ENCODE results near the gene IL20RA.

Gene IL20RA

DNA sequence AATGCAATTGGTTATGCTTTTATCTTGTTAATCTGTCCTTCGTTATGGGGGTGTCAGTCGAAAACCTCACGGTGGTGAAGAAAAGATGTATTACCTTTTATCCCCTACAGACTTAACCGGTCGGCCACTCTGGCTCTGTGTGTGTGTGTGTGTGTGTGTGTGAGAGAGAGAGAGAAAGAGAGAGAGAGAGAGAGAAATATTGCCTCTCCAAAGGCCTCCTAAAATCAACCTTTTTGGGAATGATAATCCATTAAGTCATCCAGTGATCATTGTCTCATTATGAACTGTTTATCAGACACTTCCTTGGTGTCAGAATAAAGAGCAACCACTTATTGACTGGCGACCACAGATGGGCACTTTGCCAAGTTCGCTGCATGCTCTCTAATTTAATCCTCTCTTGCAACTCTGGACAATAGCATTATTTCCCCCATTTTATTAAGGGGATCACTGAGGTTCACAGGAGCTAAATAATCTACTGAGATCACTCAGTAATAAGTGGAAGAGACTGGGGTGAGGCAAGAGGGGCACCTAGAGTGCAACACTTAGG lies 92.0 kb downstream of the IL20RA start:
- H3K27ac ChIP-seq = no peak overlapping the region
- no peaks in the 10 kb centered on the region for H3K9me3 ChIP-seq (ENCODE audit: control insufficient read depth, low read length)
- no peaks in the 10 kb centered on the region for H3K27me3 ChIP-seq (ENCODE audit: control insufficient read depth, insufficient read depth, low read length)
- no peak overlapping the region for H3K4me2 ChIP-seq (ENCODE audit: low read length)
- no peaks in the 10 kb centered on the region for H3K4me1 ChIP-seq
- no peaks in the 10 kb centered on the region for H3K79me2 ChIP-seq
- TF ChIP-seq, protein P1, sequence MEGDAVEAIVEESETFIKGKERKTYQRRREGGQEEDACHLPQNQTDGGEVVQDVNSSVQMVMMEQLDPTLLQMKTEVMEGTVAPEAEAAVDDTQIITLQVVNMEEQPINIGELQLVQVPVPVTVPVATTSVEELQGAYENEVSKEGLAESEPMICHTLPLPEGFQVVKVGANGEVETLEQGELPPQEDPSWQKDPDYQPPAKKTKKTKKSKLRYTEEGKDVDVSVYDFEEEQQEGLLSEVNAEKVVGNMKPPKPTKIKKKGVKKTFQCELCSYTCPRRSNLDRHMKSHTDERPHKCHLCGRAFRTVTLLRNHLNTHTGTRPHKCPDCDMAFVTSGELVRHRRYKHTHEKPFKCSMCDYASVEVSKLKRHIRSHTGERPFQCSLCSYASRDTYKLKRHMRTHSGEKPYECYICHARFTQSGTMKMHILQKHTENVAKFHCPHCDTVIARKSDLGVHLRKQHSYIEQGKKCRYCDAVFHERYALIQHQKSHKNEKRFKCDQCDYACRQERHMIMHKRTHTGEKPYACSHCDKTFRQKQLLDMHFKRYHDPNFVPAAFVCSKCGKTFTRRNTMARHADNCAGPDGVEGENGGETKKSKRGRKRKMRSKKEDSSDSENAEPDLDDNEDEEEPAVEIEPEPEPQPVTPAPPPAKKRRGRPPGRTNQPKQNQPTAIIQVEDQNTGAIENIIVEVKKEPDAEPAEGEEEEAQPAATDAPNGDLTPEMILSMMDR (IDR thresholded peaks at IDR 0.05) = no peak
- H3K9ac ChIP-seq = no peak overlapping the region
- no peaks in the 10 kb centered on the region for H3K36me3 ChIP-seq (ENCODE audit: control insufficient read depth, insufficient read depth, low read length)
- no peak overlapping the region for H2AFZ ChIP-seq
- H3K4me3 ChIP-seq (ENCODE audit: low read depth, low read length) = no peak overlapping the region

DNA sequence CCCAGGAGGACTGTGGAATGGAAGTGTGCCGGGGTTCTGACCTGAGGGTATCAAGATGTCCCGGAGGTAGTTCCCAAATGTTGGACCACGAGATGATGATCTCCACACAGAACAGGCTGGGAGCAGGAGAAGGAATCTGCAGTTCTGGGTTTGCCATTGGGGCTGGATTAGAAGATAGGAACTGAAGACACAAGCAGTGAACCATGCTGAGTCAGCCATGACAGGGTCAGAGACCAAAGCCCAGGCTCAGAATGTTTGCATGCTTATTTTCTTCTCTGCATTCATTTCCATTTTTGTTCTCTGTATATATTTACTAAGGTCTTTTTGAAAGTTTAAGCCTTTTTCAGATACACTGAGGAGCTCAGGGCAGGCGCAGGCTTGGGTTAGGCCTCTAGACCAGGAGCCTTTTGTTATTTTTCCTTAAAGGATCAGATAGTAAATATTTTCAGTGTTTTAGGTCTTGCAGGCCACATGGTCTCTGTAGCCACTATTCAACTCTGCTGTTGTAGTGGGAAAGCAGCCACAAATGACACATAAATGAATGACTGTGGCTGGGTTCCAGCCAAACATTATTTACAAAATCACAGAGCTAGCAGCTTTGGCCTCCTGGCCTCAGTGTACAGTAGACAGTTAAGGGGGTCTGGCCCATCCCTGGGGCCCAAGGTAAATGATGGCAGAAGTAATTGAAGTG lies 94.2 kb downstream of the IL20RA start:
- H3K4me3 ChIP-seq (ENCODE audit: low read depth, low read length) = no peak overlapping the region
- no peaks in the 10 kb centered on the region for H3K27me3 ChIP-seq (ENCODE audit: control insufficient read depth, insufficient read depth, low read length)
- H3K27ac ChIP-seq = no peak overlapping the region
- no peak overlapping the region for H3K9ac ChIP-seq
- no peak overlapping the region for H2AFZ ChIP-seq
- no peak overlapping the region for H3K4me2 ChIP-seq (ENCODE audit: low read length)
- H3K36me3 ChIP-seq (ENCODE audit: control insufficient read depth, insufficient read depth, low read length) = no peaks in the 10 kb centered on the region
- TF ChIP-seq, protein P1 (IDR thresholded peaks at IDR 0.05) = no peak
- no peaks in the 10 kb centered on the region for H3K4me1 ChIP-seq
- no peaks in the 10 kb centered on the region for H3K79me2 ChIP-seq
- no peaks in the 10 kb centered on the region for H3K9me3 ChIP-seq (ENCODE audit: control insufficient read depth, low read length)
